H1 (cell line): ENCODE measurements around the gene HINT2. TPM values are rescaled to one million over a fixed set of nuclear protein-coding genes. Genes with fewer than 3 reads are reported as not detected.

ENCODE experiments used
- CEBPB ChIP-seq: IDR thresholded peaks from 2 replicates; pipeline ENCODE4 v1.6.1; 2012; ENCODE audit warnings: low read depth, low read length
- FOSL1 ChIP-seq: IDR thresholded peaks from 2 replicates; pipeline ENCODE4 v1.6.1; 2011; ENCODE audit warnings: mild to moderate bottlenecking, low read depth, low read length, moderate library complexity; ENCODE audit not compliant: insufficient read depth
- HDAC2 ChIP-seq, 2 experiments: fragments of 300-600 bp in 1 of 2; sonication (generic) in 1 of 2; IDR thresholded peaks; 2 replicates each; pipeline ENCODE4 v1.6.1; 2011 to 2012; ENCODE audit warnings: low read depth in 2 of 2, low read length in 2 of 2, mild to moderate bottlenecking in 2 of 2, moderate library complexity in 2 of 2, borderline replicate concordance in 1 of 2, inconsistent platforms in 1 of 2
- PHF8 ChIP-seq: fragments of 200-600 bp; sonication (generic); conservative IDR thresholded peaks from 2 replicates; pipeline ENCODE4 v1.7.1; 2012; ENCODE audit warnings: low read depth, mild to moderate bottlenecking, inconsistent platforms, low read length, moderate library complexity
- ZNF274 ChIP-seq: IDR thresholded peaks from 2 replicates; pipeline ENCODE4 v1.7.0; 2012; ENCODE audit warnings: low read length, borderline replicate concordance; ENCODE audit errors: extremely low read depth
- polyA plus RNA-seq, 7 experiments: library from polyadenylated mRNA; depleted of rRNA in 3 of 7; stranded (reverse) in 5 of 7; unstranded in 2 of 7; fragments of >200 nt in 5 of 7; fragments of 200-250 nt in 2 of 7; gene quantifications; 1 replicate in 5 of 7; 2 replicates in 1 of 7; 4 replicates in 1 of 7; pipeline versions ENCODE4 v1.2.1 to v1.2.3, GENCODE V29; 2011 to 2013; ENCODE audit warnings: missing spikeins in 2 of 7, mixed read lengths in 2 of 7
- total RNA-seq: library from RNA; stranded (reverse); fragmentation: NEBNext Ultra II Directional; extraction: Animal tissue kit (Norgen Biotek cat#: 25700); gene quantifications from 2 replicates; pipeline ENCODE4 v1.2.1, GENCODE V29; 2021
- TF ChIP-seq, protein P1 (sequence below): IDR thresholded peaks from 2 replicates; pipeline ENCODE4 v1.6.1; 2012; ENCODE audit warnings: inconsistent platforms

The HINT2 gene
- total and polyA plus RNA-seq, 2 of the 8 experiments (the other 6 are each of a cell fraction or from before 2014, with no cell fraction given), result 32.1 to 51.2 TPM

DNA sequence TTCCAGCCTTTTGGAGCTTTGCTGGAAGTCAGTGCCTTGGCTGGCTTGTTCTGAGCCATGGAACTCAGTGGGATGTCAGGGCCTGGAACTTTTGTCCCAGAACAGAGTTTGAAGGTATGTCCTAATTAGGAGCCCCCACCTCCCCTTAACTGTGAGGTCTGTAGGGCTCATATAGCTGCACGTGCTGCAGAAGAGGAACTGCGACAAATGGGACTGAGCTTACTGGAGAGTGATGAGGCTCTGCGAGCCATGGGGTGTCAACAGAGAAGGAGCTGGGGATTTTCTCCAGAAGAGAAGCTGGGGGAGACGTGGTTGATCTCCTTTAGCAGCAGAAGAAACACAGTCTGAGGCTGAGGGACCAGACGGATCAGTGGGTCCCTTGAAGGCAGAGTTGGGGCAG, 25.1 kb upstream of the HINT2 start (continued):
- TF ChIP-seq, protein P1, sequence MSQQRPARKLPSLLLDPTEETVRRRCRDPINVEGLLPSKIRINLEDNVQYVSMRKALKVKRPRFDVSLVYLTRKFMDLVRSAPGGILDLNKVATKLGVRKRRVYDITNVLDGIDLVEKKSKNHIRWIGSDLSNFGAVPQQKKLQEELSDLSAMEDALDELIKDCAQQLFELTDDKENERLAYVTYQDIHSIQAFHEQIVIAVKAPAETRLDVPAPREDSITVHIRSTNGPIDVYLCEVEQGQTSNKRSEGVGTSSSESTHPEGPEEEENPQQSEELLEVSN, result no peak
- TF ChIP-seq PHF8 (no peak), HDAC2 (IDR thresholded peaks at IDR 0.05; ENCODE audit: borderline replicate concordance in 1 of 2, low read depth in 2 of 2, low read length in 2 of 2) (no peak), ZNF274 (no peak), FOSL1 (no peak), CEBPB (no peak)
